ENCODE data around the gene EPHA1.
"Not testable (repeated sequence)": the region's sequence is repeated elsewhere in the genome, so short reads cannot be mapped to it uniquely, and the experiment has no call there.

Gene EPHA1

GRCh38 chr7:143429770-143430698, 21.4 kb upstream of the EPHA1 start:
- DNase-seq (ENCODE audit: low read depth), result no peak

- DNase-seq (ENCODE audit: low read depth), result no peak
These were observed 18.0 kb upstream of the EPHA1 start for GRCh38 chr7:143426479-143427142.

- not testable (repeated sequence) for DNase-seq (ENCODE audit: low read depth)
These were observed 15.8 kb upstream of the EPHA1 start for GRCh38 chr7:143424476-143424875.

- no peak for DNase-seq (ENCODE audit: low read depth)
These were observed 13.4 kb upstream of the EPHA1 start for GRCh38 chr7:143422033-143422432.

GRCh38 chr7:143420624-143421023, 12.0 kb upstream of the EPHA1 start:
- not testable (repeated sequence) for DNase-seq (ENCODE audit: low read depth)

- DNase-seq (ENCODE audit: low read depth), result no peak
These were observed 11.2 kb upstream of the EPHA1 start for GRCh38 chr7:143419880-143420279.

- DNase-seq (ENCODE audit: low read depth), result no peak
These were observed 10.2 kb upstream of the EPHA1 start for GRCh38 chr7:143418681-143419458.

GRCh38 chr7:143417734-143418383, 9.2 kb upstream of the EPHA1 start:
- DNase-seq (ENCODE audit: low read depth), result no peak

GRCh38 chr7:143416565-143417149, 8.0 kb upstream of the EPHA1 start:
- DNase-seq (ENCODE audit: low read depth), result no peak

GRCh38 chr7:143415742-143416397, 7.2 kb upstream of the EPHA1 start:
- DNase-seq (ENCODE audit: low read depth), result no peak

GRCh38 chr7:143415209-143415608, 6.6 kb upstream of the EPHA1 start:
- not testable (repeated sequence) for DNase-seq (ENCODE audit: low read depth)

GRCh38 chr7:143413123-143413522, 4.5 kb upstream of the EPHA1 start:
- DNase-seq (ENCODE audit: low read depth), result no peak

- DNase-seq (ENCODE audit: low read depth), result no peak
These were observed 3.5 kb upstream of the EPHA1 start for GRCh38 chr7:143411976-143412708.

- no peak for DNase-seq (ENCODE audit: low read depth)
These were observed 1.9 kb upstream of the EPHA1 start for GRCh38 chr7:143410521-143411004.

GRCh38 chr7:143408252-143408685, 387 bp downstream of the EPHA1 start:
- no peak for DNase-seq (ENCODE audit: low read depth)

GRCh38 chr7:143407287-143408251, 1.1 kb downstream of the EPHA1 start:
- DNase-seq (ENCODE audit: low read depth), result no peak

GRCh38 chr7:143406002-143406357, 2.7 kb downstream of the EPHA1 start:
- DNase-seq (ENCODE audit: low read depth), result no peak

- DNase-seq (ENCODE audit: low read depth), result no peak
These were observed 3.3 kb downstream of the EPHA1 start for GRCh38 chr7:143405173-143406001.
